Neural cell (in vitro differentiated cells): Measurements from ENCODE around the gene CHRNA4. TPM values are rescaled to one million over a fixed set of nuclear protein-coding genes. Genes with fewer than 3 reads are reported as not detected.

Experiments used
- H2AFZ ChIP-seq: fragments of 200-600, 300-800 bp; sonication (generic), shearing (Covaris generic); 2 replicates; pipeline ENCODE4 v1.6.0; 2014; ENCODE audit warnings: low read depth, mild to moderate bottlenecking, antibody characterized with exemption, low read length, moderate library complexity
- H3F3A ChIP-seq: fragments of 200-600 bp; shearing (Covaris generic); 2 replicates; pipeline ENCODE4 v1.6.1; 2016; ENCODE audit warnings: mild to moderate bottlenecking, moderate library complexity, mixed read lengths, antibody characterized with exemption, low read length; ENCODE audit not compliant: insufficient read depth, poor library complexity, severe bottlenecking
- H3K27ac ChIP-seq: fragments of 200-600, 300-800 bp; sonication (generic), shearing (Covaris generic); 2 replicates; pipeline ENCODE4 v1.5.1; 2014; ENCODE audit warnings: mild to moderate bottlenecking, low read length, moderate library complexity
- H3K27me3 ChIP-seq: fragments of 300-800, 200-600 bp; sonication (generic), shearing (Covaris generic); 2 replicates; pipeline ENCODE4 v1.6.0; 2014; ENCODE audit warnings: mild to moderate bottlenecking, low read depth, low read length, moderate library complexity; ENCODE audit not compliant: insufficient read depth
- H3K36me3 ChIP-seq: fragments of 300-800, 200-600 bp; sonication (generic), shearing (Covaris generic); 2 replicates; pipeline ENCODE4 v1.5.1; 2014; ENCODE audit warnings: mild to moderate bottlenecking, antibody characterized with exemption, low read length, moderate library complexity; ENCODE audit not compliant: insufficient read depth
- H3K4me2 ChIP-seq: fragments of 300-800, 200-600 bp; sonication (generic), shearing (Covaris generic); 2 replicates; pipeline ENCODE4 v1.6.0; 2014; ENCODE audit warnings: mild to moderate bottlenecking, low read length
- H3K4me3 ChIP-seq: fragments of 300-800, 200-600 bp; sonication (generic), shearing (Covaris generic); 2 replicates; pipeline ENCODE4 v1.5.1; 2014; ENCODE audit warnings: mild to moderate bottlenecking, low read length, moderate library complexity
- H3K79me2 ChIP-seq: fragments of 200-600 bp; shearing (Covaris generic); replicated peaks from 2 replicates; pipeline ENCODE4 v1.6.0; 2014; ENCODE audit warnings: mild to moderate bottlenecking, low read length, moderate library complexity; ENCODE audit not compliant: insufficient read depth
- H3K9ac ChIP-seq: fragments of 300-800, 200-600 bp; sonication (generic), shearing (Covaris generic); 2 replicates; pipeline ENCODE4 v1.6.1; 2016; ENCODE audit warnings: mild to moderate bottlenecking, low read length, mixed read lengths
- H3K9me2 ChIP-seq: fragments of 200-600 bp; shearing (Covaris generic); 2 replicates; pipeline ENCODE4 v1.6.1; 2016; ENCODE audit warnings: mild to moderate bottlenecking, low read length, mixed read lengths; ENCODE audit not compliant: insufficient read depth
- H3K9me3 ChIP-seq: fragments of 200-600, 300-800 bp; sonication (generic), shearing (Covaris generic); 2 replicates; pipeline ENCODE4 v1.6.1; 2016; ENCODE audit warnings: mild to moderate bottlenecking, mixed run types, low read length, moderate library complexity, mixed read lengths
- H4K20me1 ChIP-seq: fragments of 200-600 bp; shearing (Covaris generic); 2 replicates; pipeline ENCODE4 v1.6.1; 2016; ENCODE audit warnings: mild to moderate bottlenecking, mixed run types; ENCODE audit not compliant: insufficient read depth
- CTCF ChIP-seq: fragments of 450-650 bp; IDR thresholded peaks from 2 replicates; pipeline ENCODE4 v1.5.1; 2014; ENCODE audit warnings: antibody characterized with exemption, mild to moderate bottlenecking, moderate library complexity; ENCODE audit not compliant: poor library complexity, severe bottlenecking
- EP300 ChIP-seq: fragments of 450-650 bp; conservative IDR thresholded peaks from 2 replicates; pipeline ENCODE4 v1.6.1; 2014; ENCODE audit warnings: antibody characterized with exemption, mild to moderate bottlenecking, moderate library complexity; ENCODE audit not compliant: poor library complexity, severe bottlenecking
- EZH2 ChIP-seq: fragments of 200-600, 300-800 bp; shearing (Covaris generic), sonication (generic); IDR thresholded peaks from 2 replicates; pipeline ENCODE4 v1.6.1; 2014; ENCODE audit warnings: antibody characterized with exemption, low read length, borderline replicate concordance, mild to moderate bottlenecking; ENCODE audit not compliant: insufficient read depth, poor library complexity, severe bottlenecking
- MXI1 ChIP-seq: fragments of 450-650 bp; conservative IDR thresholded peaks from 2 replicates; pipeline ENCODE4 v1.6.1; 2014; ENCODE audit warnings: antibody characterized with exemption, mild to moderate bottlenecking; ENCODE audit not compliant: poor library complexity, severe bottlenecking
- POLR2AphosphoS5 ChIP-seq: IDR thresholded peaks from 2 replicates; pipeline ENCODE4 v1.6.1; 2012
- RAD21 ChIP-seq: fragments of 450-650 bp; conservative IDR thresholded peaks from 2 replicates; pipeline ENCODE4 v1.6.1; 2014; ENCODE audit warnings: antibody characterized with exemption, mild to moderate bottlenecking, moderate library complexity
- REST ChIP-seq: IDR thresholded peaks from 2 replicates; pipeline ENCODE4 v1.6.1; 2012; ENCODE audit warnings: borderline replicate concordance
- SMC3 ChIP-seq: fragments of 450-650 bp; conservative IDR thresholded peaks from 2 replicates; pipeline ENCODE4 v1.6.1; 2014; ENCODE audit warnings: antibody characterized with exemption, mild to moderate bottlenecking, moderate library complexity; ENCODE audit not compliant: poor library complexity
- TAF1 ChIP-seq: IDR thresholded peaks from 2 replicates; pipeline ENCODE4 v1.6.1; 2012; ENCODE audit warnings: low read depth
- polyA plus RNA-seq: library from polyadenylated mRNA; depleted of rRNA; stranded (reverse); fragments of >200 nt; gene quantifications from 2 replicates; pipeline ENCODE4 v1.2.3, GENCODE V29; 2014

Gene CHRNA4
- polyA plus RNA-seq, 1 donor from 2014 or later: 6.8 TPM

- H2AFZ ChIP-seq: no peak overlapping the region
- H3K79me2 ChIP-seq: no peaks in the 10 kb centered on the region
- no peaks in the 10 kb centered on the region for H3K36me3 ChIP-seq
- H3K4me3 ChIP-seq: no peak overlapping the region
- no peak overlapping the region for H3K27ac ChIP-seq
- no peaks in the 10 kb centered on the region for H3F3A ChIP-seq
- H3K27me3 ChIP-seq: no peaks in the 10 kb centered on the region
- TF ChIP-seq RAD21: no peak
- no peak for TF ChIP-seq MXI1
- H3K4me2 ChIP-seq: no peak overlapping the region
- no peaks in the 10 kb centered on the region for H3K9me3 ChIP-seq
- H4K20me1 ChIP-seq: no peaks in the 10 kb centered on the region
- H3K9ac ChIP-seq: no peak overlapping the region
- no peaks in the 10 kb centered on the region for H3K9me2 ChIP-seq
Measured at GRCh38 chr20:63308218-63308911, 52.8 kb downstream of the CHRNA4 start.

- H3K9me2 ChIP-seq: no peaks in the 10 kb centered on the region
- H4K20me1 ChIP-seq: no peaks in the 10 kb centered on the region
- H3K27me3 ChIP-seq: no peaks in the 10 kb centered on the region
- no peak overlapping the region for H2AFZ ChIP-seq
- no peaks in the 10 kb centered on the region for H3K9me3 ChIP-seq
- H3K36me3 ChIP-seq: no peaks in the 10 kb centered on the region
- H3F3A ChIP-seq: no peaks in the 10 kb centered on the region
- no peak overlapping the region for H3K4me2 ChIP-seq
- no peak for TF ChIP-seq TAF1
- TF ChIP-seq REST: no peak
- TF ChIP-seq SMC3: no peak
- TF ChIP-seq EZH2: no peak
- no peak for TF ChIP-seq CTCF
- no peak for TF ChIP-seq MXI1
- no peak for TF ChIP-seq RAD21
- TF ChIP-seq POLR2AphosphoS5: no peak
- no peak for TF ChIP-seq EP300
- H3K79me2 ChIP-seq: no peaks in the 10 kb centered on the region
- H3K9ac ChIP-seq: no peak overlapping the region
- no peak overlapping the region for H3K27ac ChIP-seq
- no peak overlapping the region for H3K4me3 ChIP-seq
Measured at GRCh38 chr20:63307538-63308217, 53.5 kb downstream of the CHRNA4 start.
